Fibroblast of mammary gland (primary cell): ENCODE measurements around the gene CACNA2D3.

ENCODE experiments used
- DNase-seq: peaks from one replicate; pipeline ENCODE4 v3.0.0-alpha.2; 2010; ENCODE audit warnings: low read depth
- H3K4me3 ChIP-seq: 2 replicates; pipeline ENCODE4 v1.5.1; 2011; ENCODE audit warnings: low read depth, mild to moderate bottlenecking, low read length, moderate library complexity; ENCODE audit not compliant: control insufficient read depth
- TF ChIP-seq, protein P1 (sequence below): conservative IDR thresholded peaks from 2 replicates; pipeline ENCODE4 v1.5.1; 2011; ENCODE audit warnings: low read depth, low read length, inconsistent platforms; ENCODE audit not compliant: control insufficient read depth, insufficient read depth

Gene CACNA2D3

DNA sequence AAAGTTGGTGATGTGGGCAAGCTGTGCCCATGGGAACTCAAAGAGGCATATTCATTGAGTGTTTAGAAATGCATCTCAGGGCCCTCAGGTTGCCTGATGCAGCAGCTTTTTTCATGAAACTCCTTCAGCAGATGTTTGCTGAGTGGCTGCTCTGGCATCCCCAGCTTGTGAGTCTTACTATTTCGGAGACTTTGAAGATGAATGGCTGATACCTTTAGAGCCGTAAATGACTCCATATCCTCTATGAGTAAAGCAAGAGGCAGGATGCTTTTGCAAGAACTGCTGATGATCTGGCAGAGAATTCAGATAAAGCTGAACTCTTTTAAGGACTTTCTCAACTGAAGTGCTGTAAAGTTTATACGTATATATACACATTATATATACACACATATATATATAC, 384.3 kb downstream of the CACNA2D3 start:
- no peak for DNase-seq
- TF ChIP-seq, protein P1, sequence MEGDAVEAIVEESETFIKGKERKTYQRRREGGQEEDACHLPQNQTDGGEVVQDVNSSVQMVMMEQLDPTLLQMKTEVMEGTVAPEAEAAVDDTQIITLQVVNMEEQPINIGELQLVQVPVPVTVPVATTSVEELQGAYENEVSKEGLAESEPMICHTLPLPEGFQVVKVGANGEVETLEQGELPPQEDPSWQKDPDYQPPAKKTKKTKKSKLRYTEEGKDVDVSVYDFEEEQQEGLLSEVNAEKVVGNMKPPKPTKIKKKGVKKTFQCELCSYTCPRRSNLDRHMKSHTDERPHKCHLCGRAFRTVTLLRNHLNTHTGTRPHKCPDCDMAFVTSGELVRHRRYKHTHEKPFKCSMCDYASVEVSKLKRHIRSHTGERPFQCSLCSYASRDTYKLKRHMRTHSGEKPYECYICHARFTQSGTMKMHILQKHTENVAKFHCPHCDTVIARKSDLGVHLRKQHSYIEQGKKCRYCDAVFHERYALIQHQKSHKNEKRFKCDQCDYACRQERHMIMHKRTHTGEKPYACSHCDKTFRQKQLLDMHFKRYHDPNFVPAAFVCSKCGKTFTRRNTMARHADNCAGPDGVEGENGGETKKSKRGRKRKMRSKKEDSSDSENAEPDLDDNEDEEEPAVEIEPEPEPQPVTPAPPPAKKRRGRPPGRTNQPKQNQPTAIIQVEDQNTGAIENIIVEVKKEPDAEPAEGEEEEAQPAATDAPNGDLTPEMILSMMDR = no peak
- H3K4me3 ChIP-seq = no peak overlapping the region

- DNase-seq = no peak
- TF ChIP-seq, protein P1 = no peak
- no peak overlapping the region for H3K4me3 ChIP-seq
Observed at GRCh38 chr3:54507876-54508460, 385.6 kb downstream of the CACNA2D3 start.

DNA sequence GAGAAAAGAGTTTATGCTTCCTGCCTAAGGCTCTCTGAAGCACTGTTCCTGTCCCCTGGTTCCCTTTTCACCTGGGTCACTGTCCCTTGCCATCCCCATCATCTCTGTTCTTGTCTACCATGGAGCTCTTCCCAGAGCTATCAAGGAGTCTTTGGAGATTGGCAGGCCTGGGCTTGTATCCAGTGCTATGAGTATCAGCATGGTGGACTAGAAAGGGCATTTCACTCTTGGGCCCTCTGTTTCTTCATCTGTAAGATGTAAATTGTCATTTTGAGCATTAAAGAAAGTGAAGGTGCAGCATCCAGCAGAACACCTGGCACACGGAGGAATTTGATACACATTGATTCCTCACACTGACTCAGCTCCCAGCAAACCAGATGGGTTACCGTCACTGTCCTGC, 388.2 kb downstream of the CACNA2D3 start:
- TF ChIP-seq, protein P1 = no peak
- DNase-seq = no peak
- no peak overlapping the region for H3K4me3 ChIP-seq

DNA sequence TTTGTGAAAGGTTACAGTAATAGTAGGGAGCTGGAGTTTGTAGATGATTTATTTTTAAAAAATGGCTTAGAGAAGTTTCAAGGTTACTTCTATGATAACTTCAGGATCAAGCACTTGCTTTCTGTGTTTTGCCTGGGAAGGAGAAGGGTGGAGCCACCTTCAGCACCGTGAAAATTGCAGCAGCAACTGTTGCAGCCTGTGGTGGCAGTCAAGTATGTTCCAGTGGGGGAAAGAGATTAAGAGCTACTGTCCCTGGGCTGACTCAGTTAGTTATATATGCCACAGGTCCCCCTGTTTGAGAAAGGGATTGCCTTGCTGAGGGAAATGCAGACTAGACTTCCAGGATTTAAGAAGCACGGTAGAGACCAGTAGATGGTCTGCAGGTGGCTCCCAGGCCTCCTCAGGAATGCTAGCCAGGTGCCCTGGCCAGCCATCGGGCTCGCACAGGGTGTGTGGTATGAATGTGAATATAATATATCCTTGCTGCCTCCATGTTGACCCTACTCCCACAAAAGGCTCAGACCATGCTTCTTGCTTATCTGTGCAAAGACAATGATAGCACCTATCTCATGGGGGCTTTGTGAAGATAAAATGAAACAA, 389.5 kb downstream of the CACNA2D3 start:
- H3K4me3 ChIP-seq = no peak overlapping the region
- DNase-seq = no peak
- TF ChIP-seq, protein P1 = no peak

- H3K4me3 ChIP-seq = no peak overlapping the region
- TF ChIP-seq, protein P1 = no peak
- DNase-seq = no peak
Observed at GRCh38 chr3:54514006-54514405, 391.7 kb downstream of the CACNA2D3 start.

GRCh38 chr3:54514416-54514815, 392.1 kb downstream of the CACNA2D3 start:
- no peak for DNase-seq
- no peak overlapping the region for H3K4me3 ChIP-seq
- TF ChIP-seq, protein P1 = no peak
